ENCODE data around the gene CDK5. TPM values are rescaled to one million over a fixed set of nuclear protein-coding genes. Genes with fewer than 3 reads are reported as not detected.
"Not testable (repeated sequence)": the region's sequence is repeated elsewhere in the genome, so short reads cannot be mapped to it uniquely, and the experiment has no call there.

CDK5 gene
- total RNA-seq, 1 experiment from 2014 or later, result 19.8 TPM

GRCh38 chr7:151026771-151027727, 30.6 kb downstream of the CDK5 start:
- Histone ChIP-seq H2AFZ (ENCODE audit: low read depth, low read length, poor library complexity, severe bottlenecking) (peak overlapping the region; percentile 2), H3K4me2 (ENCODE audit: low read length) (peak overlapping the region; percentile 80), H3K4me1 (ENCODE audit: control insufficient read depth in 1 of 2, insufficient read depth in 2 of 2, low read length in 2 of 2) (peaks cover 6 to 54% of the 10 kb centered on the region in 2 experiments), H3K9ac (ENCODE audit: low read length) (peak overlapping the region; percentile 77; the same call in 1 of the 2 replicates), H3K4me3 (replicated peaks in 1 of 2; ENCODE audit: low read depth in 1 of 2, low read length in 2 of 2) (peak overlapping the region in 1 of 2 experiments; percentile 72; a peak in 1 of 4 replicates)
- H3K27me3 ChIP-seq (ENCODE audit: insufficient read depth, low read length); H3K36me3 ChIP-seq (ENCODE audit: control insufficient read depth in 1 of 2, insufficient read depth in 2 of 2, low read length in 2 of 2); H3K9me2 ChIP-seq (ENCODE audit: insufficient read depth); H3K79me2 ChIP-seq (ENCODE audit: insufficient read depth, low read length); BruUV-seq (replicated peaks); DNase-seq (ENCODE audit: low read depth, low spot score); H3K9me3 ChIP-seq (ENCODE audit: control insufficient read depth in 1 of 2, insufficient read depth in 1 of 2, low read depth in 1 of 2, low read length in 2 of 2); H3K27ac ChIP-seq (ENCODE audit: low read depth, low read length); H4K20me1 ChIP-seq (ENCODE audit: insufficient read depth); ATAC-seq: not testable (repeated sequence)
- intact Hi-C loops (cut with micrococcal nuclease), result loop anchor here (5.0 kb wide), 1 partner anchor 85 kb away; no protein-coding TSS in a partner anchor
- RAD21 ChIA-PET (ENCODE audit: low non-redundant PET in 1 of 2, low total read pairs in 2 of 2, uncharacterized antibody in 2 of 2, unreplicated experiment in 2 of 2), result interaction anchor here in 1 of 2 experiments (1.2 kb wide), 1 partner anchor 62 kb away, joined by 4 read pairs; no protein-coding TSS in a partner anchor
- CTCF ChIA-PET, result interaction anchor here (1.5 kb wide), 2 partner anchors 8 to 36 kb away, joined by 6 to 33 read pairs; partner anchors contain the start of gene NOS3
- POLR2A ChIA-PET, result interaction anchor here (0.8 to 2.0 kb wide), 8 partner anchors 8 to 200 kb away, joined by 3 to 11 read pairs (median 4); partner anchors contain the start of gene ABCF2

GRCh38 chr7:151025924-151026671, 31.6 kb downstream of the CDK5 start:
- Histone ChIP-seq H4K20me1 (ENCODE audit: insufficient read depth) (no peaks in the 10 kb centered on the region), H3K9me3 (ENCODE audit: control insufficient read depth in 1 of 2, insufficient read depth in 1 of 2, low read depth in 1 of 2, low read length in 2 of 2) (no peaks in the 10 kb centered on the region), H3K4me2 (ENCODE audit: low read length) (peak overlapping the region; percentile 80), H3K4me1 (ENCODE audit: control insufficient read depth in 1 of 2, insufficient read depth in 2 of 2, low read length in 2 of 2) (peaks cover 6 to 54% of the 10 kb centered on the region in 2 experiments), H3K27ac (ENCODE audit: low read depth, low read length) (no peak overlapping the region), H2AFZ (ENCODE audit: low read depth, low read length, poor library complexity, severe bottlenecking) (peak overlapping the region; percentile 2), H3K79me2 (ENCODE audit: insufficient read depth, low read length) (peaks cover 6% of the 10 kb centered on the region), H3K36me3 (ENCODE audit: control insufficient read depth in 1 of 2, insufficient read depth in 2 of 2, low read length in 2 of 2) (no peaks in the 10 kb centered on the region), H3K9ac (ENCODE audit: low read length) (0 out of 2 replicates have a peak overlapping the region, but pooled peaks have one; percentile 19), H3K4me3 (replicated peaks in 1 of 2; ENCODE audit: low read depth in 1 of 2, low read length in 2 of 2) (no peak overlapping the region), H3K9me2 (ENCODE audit: insufficient read depth) (no peaks in the 10 kb centered on the region), H3K27me3 (ENCODE audit: insufficient read depth, low read length) (no peaks in the 10 kb centered on the region)
- ATAC-seq, result no peak
- TF ChIP-seq EGR1 (IDR thresholded peaks at IDR 0.05; ENCODE audit: low read depth) (no peak), CBX3 (IDR thresholded peaks at IDR 0.05; ENCODE audit: low read depth) (no peak), SIN3A (IDR thresholded peaks at IDR 0.05; ENCODE audit: low read depth) (no peak), SP1 (IDR thresholded peaks at IDR 0.05; ENCODE audit: low read depth) (no peak), EZH2phosphoT487 (IDR thresholded peaks at IDR 0.05; ENCODE audit: borderline replicate concordance) (no peak), TCF7L2 (IDR thresholded peaks at IDR 0.05; ENCODE audit: borderline replicate concordance, extremely low read depth, insufficient read depth, insufficient read length) (no peak), JUND (IDR thresholded peaks at IDR 0.05) (no peak), FOSL1 (IDR thresholded peaks at IDR 0.05; ENCODE audit: low read depth) (no peak), YY1 (IDR thresholded peaks at IDR 0.05; ENCODE audit: extremely low read depth, insufficient replicate concordance, low read depth, low read length) (no peak), POLR2AphosphoS5 (IDR thresholded peaks at IDR 0.05; ENCODE audit: low read depth, low read length) (no peak), EZH2 (IDR thresholded peaks at IDR 0.05) (no peak), ZNF274 (IDR thresholded peaks at IDR 0.05; ENCODE audit: low read depth, low read length) (no peak), ZFX (IDR thresholded peaks at IDR 0.05) (no peak)
- TF ChIP-seq, protein P1, sequence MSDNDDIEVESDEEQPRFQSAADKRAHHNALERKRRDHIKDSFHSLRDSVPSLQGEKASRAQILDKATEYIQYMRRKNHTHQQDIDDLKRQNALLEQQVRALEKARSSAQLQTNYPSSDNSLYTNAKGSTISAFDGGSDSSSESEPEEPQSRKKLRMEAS (IDR thresholded peaks at IDR 0.05), result no peak
- TF ChIP-seq, protein P2, sequence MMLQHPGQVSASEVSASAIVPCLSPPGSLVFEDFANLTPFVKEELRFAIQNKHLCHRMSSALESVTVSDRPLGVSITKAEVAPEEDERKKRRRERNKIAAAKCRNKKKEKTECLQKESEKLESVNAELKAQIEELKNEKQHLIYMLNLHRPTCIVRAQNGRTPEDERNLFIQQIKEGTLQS (IDR thresholded peaks at IDR 0.05), result no peak
- CTCF ChIA-PET, result interaction anchor here (2.2 to 2.5 kb wide), 2 partner anchors 14 to 17 kb away, joined by 7 read pairs; no protein-coding TSS in a partner anchor
- no peak for DNase-seq (ENCODE audit: low read depth, low spot score)
- POLR2A ChIA-PET, result interaction anchor here (1.1 kb wide), 1 partner anchor 36 kb away, joined by 3 read pairs; no protein-coding TSS in a partner anchor
- RAD21 ChIA-PET (ENCODE audit: low non-redundant PET in 1 of 2, low total read pairs in 2 of 2, uncharacterized antibody in 2 of 2, unreplicated experiment in 2 of 2), result no interaction called here
- no TSS peak for BruUV-seq (replicated peaks)
- intact Hi-C loops (cut with micrococcal nuclease), result loop anchor here (5.0 kb wide), 1 partner anchor 86 kb away; no protein-coding TSS in a partner anchor

All from HCT116 (cell line).